HG02870 (cell line): Measurements from ENCODE around the gene EXPH5.

Source experiments
- ATAC-seq: cut with Tn5 transposase; IDR thresholded peaks from one replicate; pipeline ENCODE4 v1.9.1; 2021; ENCODE audit warnings: mild to moderate bottlenecking, moderate library complexity; ENCODE audit not compliant: unreplicated experiment

EXPH5 gene

GRCh38 chr11:108525161-108525560 is 68.4 kb downstream of the EXPH5 start:
- ATAC-seq = no peak

DNA sequence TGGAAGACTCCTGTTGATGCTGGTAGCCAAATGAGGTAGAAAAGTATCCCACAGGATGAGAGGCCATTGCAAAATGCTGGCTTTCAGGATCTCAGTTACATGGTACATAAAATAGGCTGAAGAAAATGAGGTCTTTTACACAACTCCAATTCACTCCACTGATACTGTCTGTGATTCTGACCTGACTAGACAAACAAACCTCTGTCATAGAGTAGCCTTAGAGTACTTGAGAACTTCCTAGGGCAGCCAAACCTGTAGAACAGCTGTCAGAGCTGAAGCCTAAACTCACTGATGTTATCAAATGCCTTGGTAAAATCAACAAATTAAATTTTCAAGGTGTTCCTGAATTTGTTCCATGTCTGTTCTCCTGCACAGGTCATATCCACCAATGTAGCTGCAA is 69.1 kb downstream of the EXPH5 start:
- ATAC-seq = no peak

DNA sequence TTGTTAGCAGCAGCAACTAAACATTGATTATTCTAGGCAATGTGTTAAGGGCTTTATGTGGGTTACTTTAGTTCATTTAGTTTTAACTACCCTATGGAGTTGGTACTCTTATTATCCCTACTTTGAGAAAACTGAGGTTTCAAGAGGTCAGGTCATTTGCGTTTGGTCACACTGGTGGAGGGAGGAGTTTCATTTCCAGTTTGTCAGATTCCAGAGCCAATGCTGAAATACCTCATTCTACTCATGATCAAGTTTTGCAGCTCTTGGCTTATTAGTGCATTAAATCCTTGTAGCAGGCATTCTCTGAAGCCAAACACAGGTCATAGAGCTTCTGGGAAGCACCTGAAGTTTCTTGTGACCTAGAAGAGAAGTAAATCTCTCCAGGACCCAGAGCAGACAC is 71.2 kb downstream of the EXPH5 start:
- peak; percentile 58 for ATAC-seq

GRCh38 chr11:108518581-108518980 is 75.0 kb downstream of the EXPH5 start:
- ATAC-seq = no peak

- no peak for ATAC-seq
Observed at GRCh38 chr11:108516125-108516524, 77.4 kb downstream of the EXPH5 start.

DNA sequence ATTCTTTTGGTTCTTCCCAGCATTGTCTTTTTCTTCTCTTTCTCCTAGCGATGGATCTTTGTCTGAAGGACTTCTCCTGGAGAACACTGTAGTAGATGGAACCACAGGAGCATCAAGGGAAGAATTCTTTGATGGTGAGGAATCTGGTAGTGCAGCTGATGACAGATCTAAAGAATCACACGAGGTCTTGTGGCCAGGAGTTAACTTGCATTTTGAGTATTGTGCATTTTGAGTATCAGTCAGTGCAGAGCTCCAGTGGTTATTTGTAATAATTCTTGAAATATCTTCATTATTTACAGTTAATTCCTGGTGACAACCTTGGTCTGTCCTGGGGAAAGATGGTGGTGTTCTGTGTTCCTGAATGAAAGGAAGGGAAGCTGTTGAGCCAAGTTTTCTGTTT is 80.9 kb downstream of the EXPH5 start:
- ATAC-seq = no peak

- ATAC-seq = no peak
Observed at GRCh38 chr11:108511851-108512474, 81.6 kb downstream of the EXPH5 start.

- no peak for ATAC-seq
Observed at GRCh38 chr11:108508653-108509593, 84.6 kb downstream of the EXPH5 start.

DNA sequence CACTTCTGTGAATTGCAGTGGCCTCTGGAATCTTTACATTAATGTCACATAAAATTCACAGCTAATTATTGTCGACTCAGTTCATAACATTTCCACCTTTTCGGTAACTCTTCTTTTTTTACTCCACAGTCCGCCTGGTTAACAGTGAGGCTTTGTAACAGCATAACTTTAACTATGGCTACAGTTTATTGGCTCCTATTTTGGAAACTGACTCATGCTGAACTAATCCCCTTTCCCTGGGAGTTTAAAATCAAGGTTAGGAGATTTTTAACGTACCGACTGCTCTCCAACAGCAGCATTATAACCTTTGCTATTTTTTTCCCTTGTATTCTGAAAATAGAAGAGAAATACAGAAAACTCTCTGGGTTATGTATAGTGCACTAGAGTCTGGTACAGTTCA is 92.2 kb downstream of the EXPH5 start:
- no peak for ATAC-seq

DNA sequence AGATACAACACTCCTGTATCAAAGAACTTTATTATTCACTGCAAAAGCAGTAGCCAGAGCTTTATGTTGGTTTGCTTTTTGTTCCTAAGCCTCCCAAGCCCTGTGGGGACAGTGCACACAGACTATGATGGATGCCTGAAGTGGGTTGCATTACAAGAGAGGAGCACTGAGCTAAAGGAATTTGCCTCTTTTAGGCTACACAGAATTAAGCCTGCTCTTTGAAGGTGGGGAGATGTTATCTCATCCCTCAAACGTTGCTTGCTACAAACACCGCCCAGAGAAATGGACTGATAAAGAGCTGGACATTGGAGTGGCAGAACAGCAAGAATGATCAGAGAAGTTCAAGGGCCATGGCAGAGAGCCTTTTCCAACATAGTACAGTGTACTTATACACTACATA is 92.8 kb downstream of the EXPH5 start:
- no peak for ATAC-seq

DNA sequence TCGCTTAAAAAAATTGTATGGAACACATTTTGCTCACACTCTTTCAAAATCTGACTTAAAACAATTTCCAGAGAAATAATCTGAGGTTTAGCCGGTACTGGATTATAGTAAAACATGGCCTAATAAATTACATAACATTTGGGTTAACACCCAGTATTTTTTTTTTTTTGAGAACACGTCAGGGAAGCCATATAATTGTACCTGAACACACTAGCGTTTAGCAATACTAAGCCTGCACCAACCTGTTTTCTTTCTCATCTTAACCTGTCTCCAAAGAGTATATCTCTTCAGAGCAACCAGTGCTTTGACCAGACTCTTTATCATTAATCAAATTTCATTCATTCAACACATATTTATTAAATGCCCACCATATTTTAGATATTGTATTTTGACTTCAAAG is 93.4 kb downstream of the EXPH5 start:
- ATAC-seq = no peak

- ATAC-seq = no peak
Observed at GRCh38 chr11:108498816-108499408, 94.7 kb downstream of the EXPH5 start.

- peak; percentile 47 for ATAC-seq
Observed at GRCh38 chr11:108498046-108498815, 95.3 kb downstream of the EXPH5 start, which contains the start of gene POGLUT3. Gene POGLUT3 (minus strand): TSS chr11:108498384. CDS start chr11:108498366, 18 bp downstream.

DNA sequence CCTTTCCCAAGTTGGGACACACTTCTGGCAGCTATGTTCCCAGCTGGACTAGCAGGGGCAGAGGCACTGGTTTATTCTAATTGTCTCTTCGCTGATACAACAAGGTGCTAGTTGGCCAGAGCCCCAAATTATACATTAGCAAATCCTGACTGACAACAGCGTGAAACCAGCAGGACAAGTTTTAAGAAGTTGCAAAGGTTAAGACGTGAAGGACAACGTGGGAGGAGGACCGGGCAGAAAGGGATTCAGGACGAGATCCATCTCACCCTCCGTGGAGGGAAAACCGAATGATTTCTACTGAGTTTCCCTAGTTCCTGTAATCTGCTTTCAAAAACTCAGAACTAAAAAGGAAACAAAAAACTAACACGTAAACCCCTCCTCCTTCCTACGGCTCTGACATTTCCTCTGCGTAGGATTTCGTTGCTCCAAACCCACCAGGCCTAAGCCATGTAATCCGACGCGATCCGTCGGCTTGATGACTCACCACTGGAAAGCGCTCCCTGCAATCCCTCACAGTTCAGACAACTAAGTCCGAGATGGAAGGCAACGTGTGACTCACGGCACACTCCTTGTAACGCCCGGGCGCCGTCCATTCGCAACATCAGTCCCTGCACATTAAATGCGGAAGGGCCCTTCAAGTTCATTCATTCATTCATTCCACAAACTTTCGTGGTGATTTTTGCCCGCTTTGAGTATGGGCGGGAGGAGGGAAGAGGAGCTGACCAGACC is 96.1 kb downstream of the EXPH5 start:
- peak; percentile 46 for ATAC-seq

GRCh38 chr11:108496643-108497256 is 96.8 kb downstream of the EXPH5 start:
- no peak for ATAC-seq

DNA sequence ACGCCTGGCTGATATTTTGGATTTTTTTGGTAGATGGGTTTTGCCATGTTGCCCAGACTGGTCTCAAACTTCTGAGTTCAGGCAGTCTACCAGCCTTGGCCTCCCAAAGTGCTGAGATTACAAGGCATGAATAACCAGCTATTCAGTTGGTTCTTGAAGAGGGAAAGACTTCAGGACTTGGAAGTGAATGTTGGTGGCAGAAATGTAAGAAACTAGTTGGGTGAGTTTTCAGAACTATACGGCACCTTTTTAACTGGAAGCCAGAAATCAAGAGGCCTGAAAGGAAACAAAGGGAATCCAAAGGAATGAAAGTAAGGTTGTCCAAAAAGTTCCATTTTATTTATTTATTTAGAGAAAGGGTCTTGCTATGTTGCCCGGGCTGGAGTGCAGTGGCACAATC is 98.2 kb downstream of the EXPH5 start:
- no peak for ATAC-seq

GRCh38 chr11:108494182-108494581 is 99.4 kb downstream of the EXPH5 start:
- no peak for ATAC-seq

DNA sequence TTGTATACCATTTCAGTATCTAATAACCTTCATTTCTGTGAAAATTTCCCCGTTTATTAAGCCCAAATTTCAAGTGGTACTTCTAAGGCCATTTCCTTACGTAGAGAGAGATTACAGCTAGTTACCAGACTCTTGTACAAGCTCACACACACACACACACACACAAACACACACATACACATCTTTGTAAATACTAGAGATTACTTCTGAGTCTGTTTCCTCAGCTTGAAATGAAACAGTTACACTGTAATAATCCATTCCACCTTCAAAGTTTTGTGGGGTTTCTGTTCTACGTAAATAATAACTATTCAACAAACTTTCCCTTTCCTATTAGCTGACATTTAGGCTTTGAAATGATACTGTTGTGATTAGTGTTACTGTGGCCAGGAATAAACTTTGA is 101.6 kb downstream of the EXPH5 start:
- ATAC-seq = no peak

DNA sequence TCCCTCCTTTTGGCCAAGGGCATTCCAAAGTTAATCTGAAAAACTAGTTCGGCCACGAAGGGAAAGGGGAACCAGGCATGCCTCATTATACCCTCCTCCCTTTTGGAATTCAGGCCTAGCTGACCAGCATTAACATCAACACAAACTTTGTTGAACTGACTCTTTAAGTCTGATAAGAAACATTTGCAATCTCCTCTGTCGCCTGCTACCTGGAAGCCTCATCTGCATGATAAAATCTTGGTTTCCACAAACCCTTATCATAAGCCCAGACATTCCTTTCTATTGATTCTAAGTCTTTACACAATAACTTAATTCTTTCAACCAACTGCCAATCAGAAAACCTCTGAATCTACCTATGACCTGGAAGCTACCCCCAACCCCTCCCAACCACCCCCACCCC is 106.7 kb downstream of the EXPH5 start:
- no peak for ATAC-seq

- no peak for ATAC-seq
Observed at GRCh38 chr11:108486331-108486730, 107.2 kb downstream of the EXPH5 start.
